Fibroblast of lung (primary cell): ENCODE results near the gene CLMN. TPM values are rescaled to one million over a fixed set of nuclear protein-coding genes. Genes with fewer than 3 reads are reported as not detected.

Experiments used
- DNase-seq, 2 donors: peaks; one replicate each; pipeline versions ENCODE4 v3.0.0 to v3.0.0-alpha.2; 2010; ENCODE audit warnings: low read depth in 2 of 2
- H2AFZ ChIP-seq: 2 replicates; pipeline ENCODE4 v1.5.1; 2012; ENCODE audit warnings: low read length, control low read depth, inconsistent platforms
- H3K27ac ChIP-seq: 2 replicates; pipeline ENCODE4 v1.5.1; 2011; ENCODE audit warnings: low read length, control low read depth; ENCODE audit not compliant: insufficient read depth
- H3K27me3 ChIP-seq: 2 replicates; pipeline ENCODE4 v1.5.1; 2011; ENCODE audit warnings: mild to moderate bottlenecking, low read length; ENCODE audit not compliant: control insufficient read depth, insufficient read depth
- H3K36me3 ChIP-seq: 2 replicates; pipeline ENCODE4 v1.5.1; 2011; ENCODE audit warnings: low read length; ENCODE audit not compliant: control insufficient read depth, insufficient read depth
- H3K4me1 ChIP-seq: 2 replicates; pipeline ENCODE4 v1.5.1; 2011; ENCODE audit warnings: low read length; ENCODE audit not compliant: control insufficient read depth, insufficient read depth; ENCODE audit errors: extremely low read depth
- H3K4me2 ChIP-seq: 2 replicates; pipeline ENCODE4 v1.5.1; 2011; ENCODE audit warnings: low read length, control low read depth; ENCODE audit not compliant: insufficient read depth; ENCODE audit errors: extremely low read depth
- H3K4me3 ChIP-seq, 4 experiments: fragments of 200-600 bp in 1 of 4; sonication (generic) in 1 of 4; replicated peaks in 1 of 4; 2 replicates each; pipeline ENCODE4 v1.5.1; 2011 to 2016; ENCODE audit warnings: low read length in 4 of 4, low read depth in 3 of 4, mild to moderate bottlenecking in 3 of 4, control low read depth in 2 of 4, inconsistent platforms in 1 of 4, mixed read lengths in 1 of 4; ENCODE audit not compliant: insufficient read depth in 1 of 4; ENCODE audit errors: control extremely low read depth in 1 of 4
- H3K79me2 ChIP-seq: 2 replicates; pipeline ENCODE4 v1.5.1; 2012; ENCODE audit warnings: mild to moderate bottlenecking, low read length, inconsistent platforms; ENCODE audit not compliant: control insufficient read depth, insufficient read depth
- H3K9ac ChIP-seq: 2 replicates; pipeline ENCODE4 v1.5.1; 2011; ENCODE audit warnings: mild to moderate bottlenecking, low read length, control low read depth; ENCODE audit not compliant: insufficient read depth
- H3K9me3 ChIP-seq: 2 replicates; pipeline ENCODE4 v1.5.1; 2012; ENCODE audit warnings: low read depth, low read length; ENCODE audit not compliant: control insufficient read depth, insufficient read depth
- H4K20me1 ChIP-seq: 2 replicates; pipeline ENCODE4 v1.5.1; 2011; ENCODE audit warnings: low read length; ENCODE audit not compliant: control insufficient read depth, insufficient read depth; ENCODE audit errors: extremely low read depth
- EZH2 ChIP-seq: IDR thresholded peaks from 2 replicates; pipeline ENCODE4 v1.5.1; 2012; ENCODE audit warnings: low read length, control low read depth, mild to moderate bottlenecking; ENCODE audit errors: missing control alignments
- polyA plus RNA-seq, 2 donors: library from polyadenylated mRNA; depleted of rRNA in 1 of 2; stranded (reverse) in 1 of 2; unstranded in 1 of 2; fragments of >200 nt; gene quantifications; 2 replicates each; pipeline ENCODE4 v1.2.1, GENCODE V29; 2011 to 2012; ENCODE audit warnings: missing spikeins in 1 of 2
- total RNA-seq: library from RNA; depleted of rRNA; stranded (reverse); fragments of >200 nt; gene quantifications from 2 replicates; pipeline ENCODE4 v1.2.1, GENCODE V29; 2014
- TF ChIP-seq, protein P1 (sequence below), 2 donors: IDR thresholded peaks in 1 of 2; conservative IDR thresholded peaks in 1 of 2; 1 replicate in 1 of 2; 2 replicates in 1 of 2; pipeline ENCODE4 v1.5.1; 2011 to 2012; ENCODE audit warnings: low read length in 2 of 2, control low read depth in 1 of 2, inconsistent platforms in 1 of 2, low read depth in 1 of 2, mild to moderate bottlenecking in 1 of 2

CLMN gene
- total and polyA plus RNA-seq, 2 donors (not counting 1 experiment from before 2014, with no cell fraction given) = 0.83 to 2.7 TPM

DNA sequence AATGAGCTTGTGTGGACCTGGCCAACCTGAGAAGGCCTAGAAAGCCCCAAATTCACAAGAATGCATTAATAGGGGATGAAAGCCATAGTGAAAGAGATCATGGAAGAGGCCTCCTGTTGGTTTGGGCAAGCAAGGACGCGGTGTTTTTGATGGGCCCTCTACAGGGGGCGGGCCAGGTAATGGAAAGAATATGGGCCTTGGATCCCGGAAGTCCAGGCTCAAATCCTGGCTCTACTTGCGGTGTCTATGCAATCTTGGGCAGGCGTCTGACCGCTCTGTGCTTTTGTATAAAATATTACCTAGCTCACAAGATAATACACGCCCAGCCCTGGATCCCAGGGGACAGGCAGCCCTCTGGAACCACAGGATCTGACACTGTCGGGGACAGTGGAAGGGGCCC is 41.1 kb upstream of the CLMN start:
- H3K9ac ChIP-seq = no peak overlapping the region
- no peaks in the 10 kb centered on the region for H4K20me1 ChIP-seq
- no peak overlapping the region for H2AFZ ChIP-seq
- no peak overlapping the region for H3K4me2 ChIP-seq
- TF ChIP-seq EZH2 = no peak
- TF ChIP-seq, protein P1, sequence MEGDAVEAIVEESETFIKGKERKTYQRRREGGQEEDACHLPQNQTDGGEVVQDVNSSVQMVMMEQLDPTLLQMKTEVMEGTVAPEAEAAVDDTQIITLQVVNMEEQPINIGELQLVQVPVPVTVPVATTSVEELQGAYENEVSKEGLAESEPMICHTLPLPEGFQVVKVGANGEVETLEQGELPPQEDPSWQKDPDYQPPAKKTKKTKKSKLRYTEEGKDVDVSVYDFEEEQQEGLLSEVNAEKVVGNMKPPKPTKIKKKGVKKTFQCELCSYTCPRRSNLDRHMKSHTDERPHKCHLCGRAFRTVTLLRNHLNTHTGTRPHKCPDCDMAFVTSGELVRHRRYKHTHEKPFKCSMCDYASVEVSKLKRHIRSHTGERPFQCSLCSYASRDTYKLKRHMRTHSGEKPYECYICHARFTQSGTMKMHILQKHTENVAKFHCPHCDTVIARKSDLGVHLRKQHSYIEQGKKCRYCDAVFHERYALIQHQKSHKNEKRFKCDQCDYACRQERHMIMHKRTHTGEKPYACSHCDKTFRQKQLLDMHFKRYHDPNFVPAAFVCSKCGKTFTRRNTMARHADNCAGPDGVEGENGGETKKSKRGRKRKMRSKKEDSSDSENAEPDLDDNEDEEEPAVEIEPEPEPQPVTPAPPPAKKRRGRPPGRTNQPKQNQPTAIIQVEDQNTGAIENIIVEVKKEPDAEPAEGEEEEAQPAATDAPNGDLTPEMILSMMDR (conservative IDR thresholded peaks at IDR 0.05 in 1 of 2, IDR thresholded peaks at IDR 0.05 in 1 of 2; ENCODE audit: low read depth in 1 of 2, low read length in 2 of 2) = no peak
- H3K9me3 ChIP-seq = no peaks in the 10 kb centered on the region
- no peaks in the 10 kb centered on the region for H3K79me2 ChIP-seq
- no peaks in the 10 kb centered on the region for H3K36me3 ChIP-seq
- no peaks in the 10 kb centered on the region for H3K4me1 ChIP-seq
- no peak for DNase-seq
- H3K27ac ChIP-seq = no peak overlapping the region
- no peak overlapping the region for H3K4me3 ChIP-seq
- no peaks in the 10 kb centered on the region for H3K27me3 ChIP-seq

DNA sequence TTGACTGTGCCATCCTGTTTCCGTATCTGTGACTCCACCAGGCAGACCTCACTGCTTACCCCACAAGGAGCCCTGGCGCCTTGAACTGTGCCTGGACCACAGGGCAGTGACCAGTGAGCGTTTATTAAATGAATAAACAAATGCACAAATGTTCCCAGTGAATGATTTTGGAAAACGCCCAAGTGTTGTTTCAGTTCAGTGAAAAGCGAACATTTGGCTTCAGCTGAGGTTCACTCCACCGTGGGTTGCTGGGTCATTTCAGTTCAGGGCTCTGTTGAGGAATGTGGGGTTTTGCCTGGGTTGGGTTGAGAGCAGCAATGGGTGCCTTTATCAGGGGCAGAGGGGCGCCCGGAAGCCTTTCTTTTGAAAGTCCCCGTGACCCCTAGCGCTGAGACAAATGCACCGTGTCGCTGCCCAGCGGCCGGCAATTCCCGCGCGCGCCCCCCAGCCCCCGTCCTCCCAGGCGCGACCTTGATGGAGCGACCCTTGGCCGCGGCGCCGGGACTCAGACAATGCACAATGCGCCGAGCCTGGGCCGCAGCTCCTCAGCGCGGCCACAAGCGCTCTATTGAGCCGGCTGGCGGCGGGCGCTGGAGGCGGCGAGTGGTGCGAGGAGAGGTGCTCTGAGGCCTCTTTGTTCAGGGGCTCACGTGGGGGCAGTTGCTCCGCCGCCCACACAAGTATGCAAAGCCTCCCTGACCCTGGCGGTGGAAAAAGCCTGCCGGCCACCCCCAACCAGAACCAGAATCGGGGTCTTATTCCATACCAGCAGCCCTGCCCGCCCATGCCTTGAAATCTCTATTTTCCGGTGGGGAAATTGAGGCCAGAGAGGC is 40.5 kb upstream of the CLMN start:
- Histone ChIP-seq H3K27me3 (no peaks in the 10 kb centered on the region), H3K9ac (no peak overlapping the region), H3K9me3 (no peaks in the 10 kb centered on the region), H4K20me1 (no peaks in the 10 kb centered on the region), H3K4me2 (no peak overlapping the region), H3K79me2 (no peaks in the 10 kb centered on the region), H2AFZ (no peak overlapping the region), H3K27ac (no peak overlapping the region), H3K36me3 (no peaks in the 10 kb centered on the region), H3K4me3 (no peak overlapping the region), H3K4me1 (no peaks in the 10 kb centered on the region)
- no peak for TF ChIP-seq EZH2
- TF ChIP-seq, protein P1 (conservative IDR thresholded peaks at IDR 0.05 in 1 of 2, IDR thresholded peaks at IDR 0.05 in 1 of 2; ENCODE audit: low read depth in 1 of 2, low read length in 2 of 2) = no peak
- DNase-seq = peak; percentile 12 to 15

DNA sequence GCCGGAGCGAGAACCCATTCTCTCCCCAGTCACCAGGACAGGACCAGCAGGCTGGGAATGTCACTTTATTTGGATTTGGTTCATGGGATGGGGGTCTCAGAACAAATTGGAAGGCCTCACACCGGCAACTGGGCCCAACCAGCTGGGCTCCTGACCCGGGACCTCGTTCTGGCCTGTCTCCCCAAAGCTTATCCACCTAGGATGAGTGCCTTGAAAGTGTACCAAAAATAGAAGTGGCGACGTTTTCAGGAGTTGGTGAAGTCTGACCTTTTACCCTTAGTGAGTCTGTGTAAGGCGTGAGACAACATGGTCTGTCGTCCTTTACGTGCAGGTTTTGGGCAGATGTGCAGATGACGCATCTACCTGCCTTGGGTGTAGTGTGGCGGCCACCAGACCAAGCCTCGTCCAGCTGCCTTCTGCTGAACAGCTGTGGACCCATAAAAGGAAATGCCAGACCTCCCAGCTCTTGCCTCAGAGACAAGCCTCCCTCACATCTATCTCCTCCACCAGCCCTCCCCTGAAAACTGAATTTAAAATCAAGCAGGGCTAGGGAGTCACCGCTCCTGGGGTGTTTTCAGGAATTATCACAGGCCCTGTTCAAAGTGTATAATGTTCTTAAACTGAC is 36.6 kb upstream of the CLMN start:
- H4K20me1 ChIP-seq = no peaks in the 10 kb centered on the region

More for the DNA sequence above, 36.6 kb upstream of the CLMN start:
- Histone ChIP-seq H3K27ac (no peak overlapping the region), H3K9me3 (no peaks in the 10 kb centered on the region), H2AFZ (no peak overlapping the region), H3K9ac (no peak overlapping the region), H3K4me2 (no peak overlapping the region), H3K4me1 (no peaks in the 10 kb centered on the region), H3K27me3 (no peaks in the 10 kb centered on the region), H3K79me2 (no peaks in the 10 kb centered on the region), H3K36me3 (no peaks in the 10 kb centered on the region), H3K4me3 (no peak overlapping the region)
- DNase-seq = no peak
- TF ChIP-seq, protein P1 (conservative IDR thresholded peaks at IDR 0.05 in 1 of 2, IDR thresholded peaks at IDR 0.05 in 1 of 2; ENCODE audit: low read depth in 1 of 2, low read length in 2 of 2) = no peak
- TF ChIP-seq EZH2 = no peak
